Hepatic stellate cell (primary cell): ENCODE data around the gene RPL14.
"Not testable (repeated sequence)": the region's sequence is repeated elsewhere in the genome, so short reads cannot be mapped to it uniquely, and the experiment has no call there.

ENCODE experiments used
- DNase-seq: peaks from one replicate; pipeline ENCODE4 v3.0.0; 2011; ENCODE audit warnings: low spot score

The RPL14 gene

DNA sequence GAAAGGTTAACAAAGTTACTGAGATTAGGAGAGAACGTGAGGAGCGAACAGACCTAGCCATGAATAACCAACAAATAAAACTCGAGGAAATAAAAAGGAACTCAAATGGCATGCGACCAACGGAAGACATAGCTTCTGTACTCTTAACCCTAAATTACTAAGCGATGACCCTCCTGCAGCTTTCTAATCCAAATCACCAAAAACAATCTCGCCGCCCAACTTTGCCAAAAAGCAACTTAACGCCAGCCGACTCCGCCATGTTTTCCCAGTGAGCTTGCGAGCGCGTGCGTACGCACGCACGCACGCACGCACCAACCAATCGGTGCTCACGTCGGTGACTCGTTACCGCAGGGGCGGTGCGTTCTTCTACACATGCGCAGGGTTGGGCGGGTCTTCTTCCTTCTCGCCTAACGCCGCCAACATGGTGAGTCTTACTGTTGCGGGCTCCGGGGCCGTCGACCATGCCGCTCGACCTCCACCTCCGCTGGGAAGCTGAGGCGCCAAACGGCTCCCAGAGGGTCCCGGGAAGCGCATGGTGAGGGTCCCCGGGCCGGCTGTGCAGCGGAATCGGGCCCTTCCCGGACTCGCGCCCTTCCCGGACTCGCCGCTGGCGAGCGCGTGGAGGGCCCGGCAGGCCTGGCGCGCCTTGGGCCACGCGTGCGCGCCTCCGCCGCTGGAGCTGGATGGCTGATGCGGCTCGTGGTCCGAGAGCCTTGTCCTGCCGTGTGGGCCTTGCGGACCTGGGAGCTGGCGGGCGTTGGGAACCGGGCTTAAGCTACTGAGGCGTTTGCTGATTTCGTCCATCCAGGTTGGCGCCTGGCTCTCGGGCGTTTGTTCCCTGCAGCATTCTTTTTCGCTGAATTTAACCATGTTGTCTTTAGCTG lies at the start of gene RPL14:
Gene RPL14, plus strand, starts transcription at position 400 of the 884 bp plus-strand sequence. Its CDS starts 133 bp downstream, at position 533.
- DNase-seq, result peak; percentile 98

- DNase-seq, result no peak
These were observed 49.5 kb upstream of the RPL14 start for GRCh38 chr3:40407611-40408010.

GRCh38 chr3:40414270-40414669 lies 42.9 kb upstream of the RPL14 start:
- DNase-seq, result no peak

- no peak for DNase-seq
These were observed 39.1 kb upstream of the RPL14 start for GRCh38 chr3:40417845-40418543.

DNA sequence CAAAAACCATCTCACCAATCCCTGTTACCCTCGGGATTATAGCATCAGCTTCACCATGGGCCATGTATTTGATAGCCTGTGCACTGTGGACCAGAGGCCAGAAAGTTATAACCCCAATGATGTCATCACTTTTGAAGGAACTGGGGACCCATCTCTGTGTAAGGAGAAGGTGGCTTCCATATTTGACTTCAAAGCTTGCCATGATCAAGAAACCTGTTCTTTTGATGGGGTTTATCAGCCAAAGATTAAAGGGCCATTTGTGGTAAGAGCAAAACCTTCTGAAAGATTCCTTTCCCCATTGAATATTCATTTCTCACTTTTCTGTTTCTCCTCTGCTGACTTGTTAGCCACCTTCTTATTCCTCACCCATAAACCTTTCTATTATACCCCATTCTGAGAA lies 34.3 kb upstream of the RPL14 start:
- DNase-seq, result no peak

GRCh38 chr3:40427045-40427669 lies 30.0 kb upstream of the RPL14 start:
- no peak for DNase-seq

GRCh38 chr3:40432793-40433192 lies 24.3 kb upstream of the RPL14 start:
- DNase-seq, result no peak

GRCh38 chr3:40437889-40438288 lies 19.2 kb upstream of the RPL14 start:
- no peak for DNase-seq

GRCh38 chr3:40445062-40445461 lies 12.1 kb upstream of the RPL14 start:
- DNase-seq, result no peak

- no peak for DNase-seq
These were observed 11.3 kb upstream of the RPL14 start for GRCh38 chr3:40445880-40446279.

DNA sequence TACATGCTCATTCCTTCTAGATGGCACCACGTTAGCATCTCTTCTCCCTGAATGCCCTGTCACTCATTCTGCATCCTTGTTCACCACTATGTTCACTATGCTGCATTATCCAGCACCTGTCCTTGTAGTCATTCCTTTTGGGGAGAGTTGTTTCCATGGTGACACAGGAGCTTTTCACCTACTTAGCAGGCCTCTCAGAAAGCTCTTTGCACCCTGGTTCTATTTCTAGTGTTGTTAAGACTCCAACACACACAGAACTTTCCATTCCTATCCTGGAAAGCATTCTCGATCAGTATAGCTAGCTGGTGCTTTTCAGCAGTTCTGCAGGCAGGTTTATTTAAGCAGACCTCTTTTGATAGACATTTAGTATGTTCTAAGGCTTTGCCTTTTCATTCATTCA lies 6.7 kb upstream of the RPL14 start:
- DNase-seq, result no peak

- DNase-seq, result no peak
These were observed 5.6 kb upstream of the RPL14 start for GRCh38 chr3:40451551-40451950.

DNA sequence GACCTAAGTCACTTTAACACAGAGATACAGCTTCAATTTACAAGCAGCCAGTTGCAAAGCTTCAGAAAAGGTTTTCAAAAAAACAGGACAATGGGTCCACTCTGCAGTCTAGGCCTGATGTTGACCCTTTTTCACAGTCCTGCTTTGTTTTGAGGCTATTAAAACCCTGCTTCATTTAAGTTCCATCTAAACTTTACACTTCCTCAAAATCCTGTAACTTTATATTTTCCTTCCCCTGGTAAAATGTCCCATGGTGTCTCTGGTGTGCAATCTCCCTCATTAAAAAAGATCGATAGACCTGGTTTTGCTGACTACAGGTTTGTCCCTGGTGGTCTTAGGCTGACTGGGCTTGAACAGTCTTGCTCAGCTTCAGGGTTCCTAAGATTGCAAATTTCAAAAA lies 5.1 kb upstream of the RPL14 start:
- no peak for DNase-seq

GRCh38 chr3:40452562-40452875 lies 4.6 kb upstream of the RPL14 start:
- no peak for DNase-seq

- DNase-seq, result peak; percentile 98
These were observed 4.0 kb upstream of the RPL14 start for GRCh38 chr3:40452876-40453730.

DNA sequence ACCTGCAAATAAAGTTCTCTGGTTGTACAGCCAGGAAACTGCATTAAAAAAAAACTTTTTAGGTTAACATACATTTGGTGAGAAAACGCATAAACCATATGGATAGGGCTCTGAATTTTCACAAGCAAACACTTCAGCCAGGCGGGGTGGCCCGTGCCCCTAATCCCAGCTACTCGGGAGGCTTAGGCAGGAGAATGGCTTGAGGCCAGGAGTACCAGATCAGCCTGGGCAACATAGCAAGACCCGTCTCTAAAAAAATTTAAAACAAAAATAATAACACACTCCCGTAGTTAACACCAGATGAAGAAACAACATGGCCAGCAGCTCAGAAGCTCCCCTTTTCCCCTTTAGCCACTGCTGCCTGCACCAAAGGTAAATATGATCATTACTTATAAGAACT lies 3.2 kb upstream of the RPL14 start:
- DNase-seq, result no peak

DNA sequence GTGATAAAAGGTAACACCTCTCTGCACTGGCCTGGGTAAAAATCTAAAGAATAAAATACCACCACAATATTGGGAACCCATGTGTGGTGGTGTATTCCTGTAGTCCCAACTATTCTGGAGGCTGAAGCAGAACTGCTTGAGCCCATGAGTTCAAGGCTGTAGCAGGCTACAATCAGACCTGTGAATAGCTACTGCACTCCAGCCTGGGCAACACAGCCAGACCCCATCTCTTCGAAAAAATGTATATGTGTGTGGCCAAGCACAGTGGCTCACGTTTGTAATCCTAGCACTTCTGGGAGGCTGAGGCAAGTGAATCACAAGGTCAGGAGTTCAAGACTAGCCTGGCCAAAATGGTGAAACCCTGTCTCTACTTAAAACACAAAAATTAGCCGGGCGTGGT lies 1.8 kb upstream of the RPL14 start:
- DNase-seq, result no peak

GRCh38 chr3:40456279-40456939 lies 730 bp upstream of the RPL14 start:
- no peak for DNase-seq

GRCh38 chr3:40458473-40458872 lies 1.3 kb downstream of the RPL14 start:
- DNase-seq, result no peak

DNA sequence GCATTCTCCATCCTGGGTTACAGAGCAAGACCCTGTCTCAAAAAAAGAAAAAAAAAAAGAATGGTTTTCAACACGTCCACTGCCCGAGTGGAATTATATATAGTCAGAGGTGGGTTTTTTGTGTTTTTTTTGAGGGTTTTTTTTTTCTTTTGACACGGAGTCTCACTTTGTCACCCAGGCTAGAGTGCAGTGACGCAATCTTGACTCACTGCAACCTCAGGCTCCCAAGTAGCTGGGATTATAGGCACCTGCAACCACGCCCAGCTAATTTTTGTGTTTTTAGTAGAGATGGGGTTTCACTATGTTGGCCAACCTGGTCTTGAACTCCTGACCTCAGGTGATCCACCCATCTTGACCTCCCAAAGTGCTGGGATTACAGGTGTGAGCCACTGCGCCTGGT lies 3.3 kb downstream of the RPL14 start:
- not testable (repeated sequence) for DNase-seq

DNA sequence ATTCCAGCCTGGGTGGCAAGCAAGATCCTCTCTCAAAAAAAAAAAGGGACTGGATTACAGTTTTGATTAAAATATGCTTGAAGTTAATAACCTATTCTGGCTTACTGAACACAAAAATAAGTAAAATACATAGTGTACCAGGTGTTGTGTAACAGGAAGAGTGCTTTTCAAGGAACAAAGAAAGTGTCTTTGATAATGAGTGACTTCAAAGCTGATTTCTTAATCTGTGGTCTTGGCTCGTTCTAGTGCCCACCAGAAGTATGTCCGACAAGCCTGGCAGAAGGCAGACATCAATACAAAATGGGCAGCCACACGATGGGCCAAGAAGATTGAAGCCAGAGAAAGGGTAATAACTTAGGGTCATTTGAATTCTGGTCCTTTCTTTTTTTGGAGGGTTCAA lies 4.0 kb downstream of the RPL14 start:
- DNase-seq, result no peak

- not testable (repeated sequence) for DNase-seq
These were observed 5.7 kb downstream of the RPL14 start for GRCh38 chr3:40462838-40463237.
